Nasal cavity respiratory epithelium epithelial cell of viscerocranial mucosa (primary cell): ENCODE measurements around the gene CER1. TPM values are rescaled to one million over a fixed set of nuclear protein-coding genes. Genes with fewer than 3 reads are reported as not detected.

Experiments
- total RNA-seq: library from RNA; depleted of rRNA; stranded (reverse); fragments of >200 nt; gene quantifications from 2 replicates; pipeline ENCODE4 v1.2.3, GENCODE V29; 2014

Gene CER1, protein sequence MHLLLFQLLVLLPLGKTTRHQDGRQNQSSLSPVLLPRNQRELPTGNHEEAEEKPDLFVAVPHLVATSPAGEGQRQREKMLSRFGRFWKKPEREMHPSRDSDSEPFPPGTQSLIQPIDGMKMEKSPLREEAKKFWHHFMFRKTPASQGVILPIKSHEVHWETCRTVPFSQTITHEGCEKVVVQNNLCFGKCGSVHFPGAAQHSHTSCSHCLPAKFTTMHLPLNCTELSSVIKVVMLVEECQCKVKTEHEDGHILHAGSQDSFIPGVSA
- total RNA-seq = not detected in 2 replicates

GRCh38 chr9:14722391-14723035, at the start of gene CER1:
Gene CER1 (minus strand): TSS chr9:14722733. CDS start chr9:14722672, 61 bp downstream.

DNA sequence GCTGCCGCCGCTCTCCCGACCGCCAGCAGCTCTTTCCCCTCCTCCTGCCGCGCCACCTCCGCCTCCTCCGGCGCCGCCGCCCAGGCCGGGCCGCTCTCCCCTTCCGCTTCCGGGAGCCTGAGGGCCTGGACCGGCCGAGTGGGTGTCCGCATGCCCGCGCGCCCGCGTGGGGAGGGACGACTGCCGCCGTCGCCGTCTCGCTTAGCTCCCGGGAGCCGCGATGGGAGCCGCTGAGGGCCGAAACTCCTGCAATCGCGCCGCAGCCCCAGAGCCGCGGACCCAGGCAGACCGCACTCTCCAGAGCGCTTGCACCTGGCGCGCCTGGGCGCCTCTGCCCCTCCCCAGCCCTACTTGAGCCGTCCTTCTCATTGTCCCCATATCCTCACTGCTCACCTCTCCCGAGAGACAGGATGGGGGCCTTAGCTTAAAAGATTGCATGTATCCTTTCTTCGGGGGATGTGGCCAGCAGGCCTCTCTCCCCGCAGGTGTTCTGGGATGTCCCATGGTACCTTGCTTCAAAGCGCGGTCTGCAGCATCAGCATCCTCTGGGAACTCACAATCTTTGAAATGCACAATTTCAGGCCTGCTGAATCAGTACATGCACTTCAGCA, 29.2 kb downstream of the CER1 start, which contains the start of gene ZDHHC21:
Gene ZDHHC21, minus strand, starts transcription at position 182 of the 611 bp plus-strand sequence. CDS start 19,092 bp downstream, outside the sequence.

Other genes starting within 250 kb of the CER1 start
- 12.6 and 15.0 TPM in 2 replicates for gene ZDHHC21, start 29.3 kb downstream of the CER1 start, total RNA-seq
- gene FREM1, start 187.7 kb upstream of the CER1 start, total RNA-seq = under 0.01 and 0.14 TPM in 2 replicates